Cardiac muscle cell (in vitro differentiated cells and primary cell): ENCODE measurements around the gene MS4A14. TPM values are rescaled to one million over a fixed set of nuclear protein-coding genes. Genes with fewer than 3 reads are reported as not detected.

Source experiments
- DNase-seq, 2 donors: peaks; one replicate each; pipeline versions ENCODE4 v3.0.0 to v3.0.0-alpha.2; 2010 to 2017; ENCODE audit warnings: low read depth in 1 of 2, low spot score in 1 of 2
- H3K27ac ChIP-seq: fragments of 200-600 bp; sonication (generic); 2 replicates; pipeline ENCODE4 v1.5.1; 2016
- H3K27me3 ChIP-seq: fragments of 200-600 bp; sonication (generic); 2 replicates; pipeline ENCODE4 v1.6.0; 2016; ENCODE audit warnings: control low read depth
- H3K36me3 ChIP-seq: fragments of 200-600 bp; sonication (generic); 2 replicates; pipeline ENCODE4 v1.5.1; 2016; ENCODE audit warnings: control low read depth
- H3K4me1 ChIP-seq: fragments of 200-600 bp; sonication (generic); 2 replicates; pipeline ENCODE4 v1.8.1; 2017; ENCODE audit warnings: low read depth, mild to moderate bottlenecking, mixed run types
- H3K4me3 ChIP-seq: fragments of 200-600 bp; sonication (generic); 2 replicates; pipeline ENCODE4 v1.5.1; 2016; ENCODE audit warnings: mild to moderate bottlenecking
- H3K9me3 ChIP-seq: fragments of 200-600 bp; sonication (generic); 2 replicates; pipeline ENCODE4 v1.5.1; 2017; ENCODE audit warnings: low read depth, mild to moderate bottlenecking, control low read depth
- polyA plus RNA-seq: library from polyadenylated mRNA; unstranded; fragments of >200 nt; fragmentation: Nextera tagmentation; extraction: Ambion mirVana; gene quantifications from 2 replicates; pipeline ENCODE4 v1.2.1, GENCODE V29; 2016
- total RNA-seq: library from RNA; depleted of rRNA; stranded (reverse); fragments of >200 nt; gene quantifications from 2 replicates; pipeline ENCODE4 v1.2.3, GENCODE V29; 2016
- TF ChIP-seq, protein P1 (sequence below): IDR thresholded peaks from 2 replicates; pipeline ENCODE4 v1.5.1; 2012; ENCODE audit warnings: low read depth, mild to moderate bottlenecking, low read length

MS4A14 gene
- total and polyA plus RNA-seq, 2 experiments from 2014 or later: not detected

DNA sequence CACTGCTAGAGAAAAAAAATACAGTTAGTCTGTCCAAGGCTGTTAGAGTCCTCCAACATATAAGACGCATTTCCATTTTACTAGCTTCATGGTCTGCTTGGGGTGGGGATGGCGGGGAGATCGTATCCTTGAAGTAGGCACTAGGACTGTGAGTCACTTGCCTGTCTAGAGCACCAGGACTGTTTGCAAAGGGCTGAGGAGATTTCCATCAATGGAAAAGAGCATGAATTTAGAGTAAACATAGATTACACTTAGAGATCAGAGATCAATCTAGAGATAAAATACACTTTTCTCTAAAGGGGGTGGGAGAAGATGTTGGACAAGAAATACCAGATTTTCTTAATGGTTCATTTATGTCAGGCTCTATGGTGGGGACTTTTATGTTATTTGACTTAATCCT lies 19.7 kb upstream of the MS4A14 start:
- Histone ChIP-seq H3K27ac (no peak overlapping the region), H3K4me3 (no peak overlapping the region), H3K9me3 (no peaks in the 10 kb centered on the region), H3K4me1 (no peaks in the 10 kb centered on the region), H3K36me3 (no peaks in the 10 kb centered on the region), H3K27me3 (no peaks in the 10 kb centered on the region)
- TF ChIP-seq, protein P1, sequence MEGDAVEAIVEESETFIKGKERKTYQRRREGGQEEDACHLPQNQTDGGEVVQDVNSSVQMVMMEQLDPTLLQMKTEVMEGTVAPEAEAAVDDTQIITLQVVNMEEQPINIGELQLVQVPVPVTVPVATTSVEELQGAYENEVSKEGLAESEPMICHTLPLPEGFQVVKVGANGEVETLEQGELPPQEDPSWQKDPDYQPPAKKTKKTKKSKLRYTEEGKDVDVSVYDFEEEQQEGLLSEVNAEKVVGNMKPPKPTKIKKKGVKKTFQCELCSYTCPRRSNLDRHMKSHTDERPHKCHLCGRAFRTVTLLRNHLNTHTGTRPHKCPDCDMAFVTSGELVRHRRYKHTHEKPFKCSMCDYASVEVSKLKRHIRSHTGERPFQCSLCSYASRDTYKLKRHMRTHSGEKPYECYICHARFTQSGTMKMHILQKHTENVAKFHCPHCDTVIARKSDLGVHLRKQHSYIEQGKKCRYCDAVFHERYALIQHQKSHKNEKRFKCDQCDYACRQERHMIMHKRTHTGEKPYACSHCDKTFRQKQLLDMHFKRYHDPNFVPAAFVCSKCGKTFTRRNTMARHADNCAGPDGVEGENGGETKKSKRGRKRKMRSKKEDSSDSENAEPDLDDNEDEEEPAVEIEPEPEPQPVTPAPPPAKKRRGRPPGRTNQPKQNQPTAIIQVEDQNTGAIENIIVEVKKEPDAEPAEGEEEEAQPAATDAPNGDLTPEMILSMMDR: no peak
- no peak for DNase-seq

DNA sequence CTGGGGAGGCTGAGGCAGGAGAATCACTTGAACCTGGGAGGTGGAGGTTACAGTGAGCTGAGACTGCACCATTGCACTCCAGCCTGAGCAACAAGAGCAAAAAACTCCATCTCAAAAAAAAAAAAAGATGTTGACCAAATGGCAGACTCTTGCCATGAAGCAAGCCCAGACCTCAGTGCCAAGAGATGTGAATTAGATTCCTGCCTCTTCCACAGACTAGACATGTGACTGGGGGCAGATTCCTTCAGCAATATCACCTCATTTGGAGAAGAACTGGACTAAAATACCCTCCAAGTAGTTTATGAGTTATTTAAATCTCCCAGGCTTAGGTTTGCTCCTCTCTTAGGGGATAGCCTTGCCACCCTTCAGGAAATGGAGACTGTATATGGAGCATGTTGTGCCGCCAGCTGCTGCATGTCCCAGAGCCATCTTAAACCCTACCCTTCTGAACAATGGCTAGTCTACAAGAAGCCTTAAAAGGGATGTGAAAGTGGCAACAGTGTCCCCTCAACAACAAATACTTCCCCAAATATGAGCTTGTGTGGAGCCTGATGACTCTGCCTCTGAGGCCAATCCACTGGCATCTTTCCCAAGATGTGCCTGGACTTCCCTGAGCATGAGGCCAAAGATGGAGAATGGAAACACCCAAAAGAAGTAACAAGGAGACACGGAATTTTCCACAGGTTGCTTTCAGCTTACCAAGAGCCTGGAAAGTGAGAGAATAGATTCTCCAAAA lies 18.7 kb upstream of the MS4A14 start:
- TF ChIP-seq, protein P1: no peak
- H3K27me3 ChIP-seq: no peaks in the 10 kb centered on the region
- H3K4me3 ChIP-seq: no peak overlapping the region
- no peak for DNase-seq
- H3K36me3 ChIP-seq: no peaks in the 10 kb centered on the region
- H3K9me3 ChIP-seq: no peaks in the 10 kb centered on the region
- no peak overlapping the region for H3K27ac ChIP-seq
- no peaks in the 10 kb centered on the region for H3K4me1 ChIP-seq

GRCh38 chr11:60378354-60378753 lies 17.9 kb upstream of the MS4A14 start, which contains the start of gene MS4A7:
TSS of gene MS4A7 (plus strand) at chr11:60378532. CDS start at chr11:60383142, 4,610 bp downstream.
- Histone ChIP-seq H3K36me3 (no peaks in the 10 kb centered on the region), H3K27ac (no peak within 1 kb of the TSS), H3K4me1 (no peaks in the 10 kb centered on the region), H3K27me3 (no peaks in the 10 kb centered on the region), H3K4me3 (no peak within 1 kb of the TSS), H3K9me3 (no peaks in the 10 kb centered on the region)
- no peak for DNase-seq
- TF ChIP-seq, protein P1: no peak

- Histone ChIP-seq H3K9me3 (no peaks in the 10 kb centered on the region), H3K36me3 (no peaks in the 10 kb centered on the region), H3K4me3 (no peak overlapping the region), H3K4me1 (no peaks in the 10 kb centered on the region), H3K27me3 (no peaks in the 10 kb centered on the region), H3K27ac (no peak overlapping the region)
- TF ChIP-seq, protein P1: no peak
- DNase-seq: no peak
Measured at GRCh38 chr11:60389279-60389910, 6.9 kb upstream of the MS4A14 start.

DNA sequence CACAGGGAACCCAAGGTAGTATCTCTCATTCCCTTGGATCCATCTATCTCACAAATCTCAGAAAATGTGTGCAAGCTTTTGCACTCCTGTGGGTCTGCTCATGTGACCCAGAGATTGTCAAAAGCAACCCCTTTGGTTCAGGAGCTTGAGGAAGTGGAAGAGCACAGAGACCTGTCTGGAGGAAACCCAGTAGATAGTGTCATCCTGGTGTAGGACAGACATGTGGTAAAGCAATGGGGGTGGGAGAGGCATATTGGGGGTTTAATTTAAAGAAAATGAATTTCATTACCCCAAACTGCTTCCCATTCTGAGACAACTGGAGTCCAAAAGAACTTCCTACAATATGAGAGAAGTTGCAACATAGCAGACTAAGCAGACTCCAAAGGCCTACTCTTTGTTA lies 5.8 kb upstream of the MS4A14 start:
- Histone ChIP-seq H3K27ac (no peak overlapping the region), H3K9me3 (no peaks in the 10 kb centered on the region), H3K27me3 (no peaks in the 10 kb centered on the region), H3K4me3 (no peak overlapping the region), H3K4me1 (no peaks in the 10 kb centered on the region), H3K36me3 (no peaks in the 10 kb centered on the region)
- TF ChIP-seq, protein P1: no peak
- DNase-seq: no peak
